Nephron progenitor cell (in vitro differentiated cells): ENCODE data around the gene ODAD4.

Experiments used
- DNase-seq: peaks from one replicate; pipeline ENCODE4 v3.0.0; 2021
- H3K27ac Mint-ChIP-seq: 2 replicates; pipeline ENCODE4 v1.8.0; 2021; ENCODE audit warnings: mild to moderate bottlenecking, moderate library complexity, mixed read lengths
- H3K27me3 Mint-ChIP-seq: 2 replicates; pipeline ENCODE4 v1.8.0; 2021; ENCODE audit warnings: mild to moderate bottlenecking, low read depth, mixed read lengths; ENCODE audit not compliant: poor library complexity
- H3K36me3 Mint-ChIP-seq: 2 replicates; pipeline ENCODE4 v1.8.0; 2021; ENCODE audit warnings: low read depth, mixed read lengths
- H3K4me1 Mint-ChIP-seq: 2 replicates; pipeline ENCODE4 v1.8.0; 2021; ENCODE audit warnings: mixed read lengths
- H3K4me3 Mint-ChIP-seq: 2 replicates; pipeline ENCODE4 v1.8.0; 2021; ENCODE audit warnings: mild to moderate bottlenecking, moderate library complexity, mixed read lengths
- H3K9me3 Mint-ChIP-seq: 2 replicates; pipeline ENCODE4 v1.8.0; 2021; ENCODE audit warnings: mild to moderate bottlenecking, moderate library complexity, mixed read lengths
- TF ChIP-seq, protein P1 (sequence below): fragments of 200-600 bp; sonication (generic); IDR thresholded peaks from 2 replicates; pipeline ENCODE4 v1.5.0; 2021; ENCODE audit warnings: antibody characterized with exemption

The ODAD4 gene

DNA sequence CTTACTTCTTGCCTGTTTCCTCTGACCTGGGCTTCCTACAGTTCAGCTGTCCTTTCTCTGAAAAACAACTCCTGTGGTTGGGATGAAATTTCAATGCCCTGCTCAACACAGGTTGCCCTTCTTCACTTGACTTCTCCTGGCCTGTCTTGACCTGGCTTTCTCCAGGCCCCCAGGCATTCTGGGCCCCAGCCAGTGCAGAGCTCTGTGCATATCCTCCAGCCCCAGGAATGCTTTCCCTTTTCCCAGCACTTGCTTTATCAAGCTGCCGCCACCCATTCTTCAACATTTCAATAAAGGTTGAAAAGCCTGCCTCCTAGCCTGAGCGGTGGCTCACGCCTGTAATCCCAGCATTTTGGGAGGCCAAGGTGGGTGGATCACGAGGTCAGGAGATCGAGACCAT, 10.8 kb downstream of the ODAD4 start:
- no peak overlapping the region for H3K4me3 Mint-ChIP-seq
- TF ChIP-seq, protein P1, sequence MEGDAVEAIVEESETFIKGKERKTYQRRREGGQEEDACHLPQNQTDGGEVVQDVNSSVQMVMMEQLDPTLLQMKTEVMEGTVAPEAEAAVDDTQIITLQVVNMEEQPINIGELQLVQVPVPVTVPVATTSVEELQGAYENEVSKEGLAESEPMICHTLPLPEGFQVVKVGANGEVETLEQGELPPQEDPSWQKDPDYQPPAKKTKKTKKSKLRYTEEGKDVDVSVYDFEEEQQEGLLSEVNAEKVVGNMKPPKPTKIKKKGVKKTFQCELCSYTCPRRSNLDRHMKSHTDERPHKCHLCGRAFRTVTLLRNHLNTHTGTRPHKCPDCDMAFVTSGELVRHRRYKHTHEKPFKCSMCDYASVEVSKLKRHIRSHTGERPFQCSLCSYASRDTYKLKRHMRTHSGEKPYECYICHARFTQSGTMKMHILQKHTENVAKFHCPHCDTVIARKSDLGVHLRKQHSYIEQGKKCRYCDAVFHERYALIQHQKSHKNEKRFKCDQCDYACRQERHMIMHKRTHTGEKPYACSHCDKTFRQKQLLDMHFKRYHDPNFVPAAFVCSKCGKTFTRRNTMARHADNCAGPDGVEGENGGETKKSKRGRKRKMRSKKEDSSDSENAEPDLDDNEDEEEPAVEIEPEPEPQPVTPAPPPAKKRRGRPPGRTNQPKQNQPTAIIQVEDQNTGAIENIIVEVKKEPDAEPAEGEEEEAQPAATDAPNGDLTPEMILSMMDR = no peak

DNA sequence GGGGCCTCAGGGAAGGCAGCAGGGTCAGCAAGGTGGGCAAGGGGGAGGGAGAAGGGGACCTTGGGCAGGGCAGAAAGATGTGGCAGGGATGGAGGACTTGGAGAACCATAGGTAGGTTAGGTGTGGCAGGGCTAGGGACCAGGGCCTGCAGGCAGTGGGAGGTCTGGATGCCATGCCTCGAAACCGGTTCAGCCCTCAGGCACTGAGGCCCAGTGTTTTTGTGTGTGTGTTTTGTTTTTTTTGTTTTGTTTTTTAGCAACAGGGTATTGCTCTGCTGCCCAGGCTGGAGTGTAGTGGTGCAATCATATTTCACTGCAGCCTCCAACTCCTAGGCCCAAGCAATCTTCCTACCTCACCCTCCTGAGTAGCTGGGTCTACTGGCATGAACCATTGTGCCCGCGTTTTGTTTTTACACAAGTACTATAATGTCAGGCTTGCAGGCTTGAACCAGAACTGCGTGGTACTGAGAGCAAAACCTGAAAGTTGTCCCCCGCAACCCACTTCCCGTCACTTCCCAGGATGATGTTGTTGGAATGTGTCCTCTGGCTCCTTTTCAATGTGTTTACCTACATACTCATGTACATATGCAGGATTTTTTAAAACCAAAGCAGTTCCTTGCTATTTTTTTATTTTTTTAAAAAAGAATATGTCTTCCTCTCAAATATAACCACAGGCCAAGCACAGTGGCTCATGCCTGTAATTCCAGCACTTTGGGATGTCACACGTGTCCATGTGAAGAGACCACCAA, 12.4 kb downstream of the ODAD4 start:
- H3K27ac Mint-ChIP-seq = no peak overlapping the region
- no peak overlapping the region for H3K4me3 Mint-ChIP-seq
- no peaks in the 10 kb centered on the region for H3K9me3 Mint-ChIP-seq
- TF ChIP-seq, protein P1 = no peak
- H3K27me3 Mint-ChIP-seq = peaks cover 3% of the 10 kb centered on the region
- no peak for DNase-seq
- peaks cover 23% of the 10 kb centered on the region for H3K4me1 Mint-ChIP-seq
- no peaks in the 10 kb centered on the region for H3K36me3 Mint-ChIP-seq

More for the DNA sequence above, 10.8 kb downstream of the ODAD4 start:
- H3K36me3 Mint-ChIP-seq = no peaks in the 10 kb centered on the region
- H3K27me3 Mint-ChIP-seq = peaks cover 3% of the 10 kb centered on the region
- peak overlapping the region; percentile 57 for H3K27ac Mint-ChIP-seq
- peaks cover 23% of the 10 kb centered on the region for H3K4me1 Mint-ChIP-seq
- DNase-seq = no peak
- H3K9me3 Mint-ChIP-seq = no peaks in the 10 kb centered on the region

DNA sequence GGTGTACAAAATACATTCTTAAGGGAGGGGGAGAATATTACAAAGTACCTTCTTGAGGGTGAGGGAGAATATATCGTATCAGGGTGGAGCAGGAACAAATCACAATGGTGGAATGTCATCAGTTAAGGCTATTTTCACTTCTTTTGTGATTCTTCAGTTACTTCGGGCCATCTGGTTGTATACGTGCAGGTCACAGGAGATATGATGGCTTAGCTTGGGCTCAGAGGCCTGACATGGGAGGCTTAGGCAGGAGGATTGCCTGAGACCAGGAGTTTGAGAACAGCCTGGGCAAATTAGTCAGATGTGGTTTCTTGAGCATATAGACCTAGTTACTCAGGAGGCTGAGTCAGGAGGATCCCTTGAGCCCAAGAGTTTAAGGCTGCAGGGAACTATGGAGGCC, 13.1 kb downstream of the ODAD4 start:
- Mint-ChIP-seq H3K27ac (no peak overlapping the region), H3K27me3 (peaks cover 3% of the 10 kb centered on the region), H3K36me3 (peaks cover 4% of the 10 kb centered on the region), H3K4me1 (peaks cover 23% of the 10 kb centered on the region), H3K4me3 (no peak overlapping the region), H3K9me3 (no peaks in the 10 kb centered on the region)
- TF ChIP-seq, protein P1 = no peak
- DNase-seq = no peak

GRCh38 chr17:41944943-41945342, 14.5 kb downstream of the ODAD4 start:
- no peaks in the 10 kb centered on the region for H3K9me3 Mint-ChIP-seq
- TF ChIP-seq, protein P1 = no peak
- peaks cover 3% of the 10 kb centered on the region for H3K27me3 Mint-ChIP-seq
- H3K4me3 Mint-ChIP-seq = no peak overlapping the region
- peaks cover 15% of the 10 kb centered on the region for H3K4me1 Mint-ChIP-seq
- DNase-seq = no peak
- peaks cover 15% of the 10 kb centered on the region for H3K36me3 Mint-ChIP-seq
- H3K27ac Mint-ChIP-seq = no peak overlapping the region

DNA sequence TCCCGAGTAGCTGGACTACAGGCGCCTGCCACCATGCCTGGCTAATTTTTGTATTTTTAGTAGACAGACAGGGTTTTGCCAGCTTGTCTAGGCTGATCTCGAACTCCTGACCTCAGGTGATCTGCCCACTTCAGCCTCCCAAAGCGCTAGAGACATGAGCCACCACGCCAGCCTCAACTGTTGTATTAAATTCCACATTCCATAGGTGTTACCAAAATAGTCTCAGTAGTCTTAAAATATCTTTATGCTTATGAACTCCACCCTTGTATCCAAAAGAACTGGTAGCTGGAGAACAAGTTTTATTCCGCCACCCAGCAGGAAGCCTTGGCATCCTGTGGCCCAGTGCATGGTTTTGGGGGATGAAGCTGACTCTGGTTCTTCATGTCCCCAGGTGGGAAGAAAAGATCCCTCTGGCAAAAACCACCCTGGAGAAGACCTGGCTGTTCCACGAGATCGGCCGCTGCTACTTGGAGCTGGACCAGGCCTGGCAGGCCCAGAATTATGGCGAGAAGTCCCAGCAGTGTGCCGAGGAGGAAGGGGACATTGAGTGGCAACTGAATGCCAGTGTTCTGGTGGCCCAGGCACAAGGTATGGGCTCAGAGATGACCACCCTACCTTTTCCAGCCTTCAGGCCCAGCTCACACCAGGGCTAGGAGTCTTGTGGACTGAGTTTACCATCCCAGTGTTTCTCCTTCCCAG, 18.5 kb downstream of the ODAD4 start:
- DNase-seq = no peak
- Mint-ChIP-seq H3K27me3 (no peaks in the 10 kb centered on the region), H3K36me3 (peaks cover 20% of the 10 kb centered on the region), H3K4me1 (no peaks in the 10 kb centered on the region), H3K27ac (no peak overlapping the region), H3K9me3 (no peaks in the 10 kb centered on the region), H3K4me3 (no peak overlapping the region)
- TF ChIP-seq, protein P1 = no peak
